GM06990 (cell line): ENCODE results near the gene MLC1.

Source experiments
- DNase-seq: peaks from one replicate; pipeline ENCODE4 v3.0.0-alpha.2; 2011; ENCODE audit not compliant: insufficient read length; ENCODE audit errors: extremely low read depth
- H3K27me3 ChIP-seq: replicated peaks from 2 replicates; pipeline ENCODE4 v1.6.0; 2011; ENCODE audit warnings: low read length; ENCODE audit not compliant: control insufficient read depth, insufficient read depth
- H3K36me3 ChIP-seq: 2 replicates; pipeline ENCODE4 v1.5.1; 2011; ENCODE audit warnings: low read length; ENCODE audit not compliant: control insufficient read depth, insufficient read depth
- H3K4me3 ChIP-seq: replicated peaks from 2 replicates; pipeline ENCODE4 v1.5.1; 2011; ENCODE audit warnings: low read depth, mild to moderate bottlenecking, control low read depth, low read length
- TF ChIP-seq, protein P1 (sequence below): IDR thresholded peaks from 2 replicates; pipeline ENCODE4 v1.5.1; 2011; ENCODE audit warnings: low read length, control low read depth, mild to moderate bottlenecking, inconsistent platforms; ENCODE audit not compliant: insufficient read depth, poor library complexity, severe bottlenecking

MLC1 gene

DNA sequence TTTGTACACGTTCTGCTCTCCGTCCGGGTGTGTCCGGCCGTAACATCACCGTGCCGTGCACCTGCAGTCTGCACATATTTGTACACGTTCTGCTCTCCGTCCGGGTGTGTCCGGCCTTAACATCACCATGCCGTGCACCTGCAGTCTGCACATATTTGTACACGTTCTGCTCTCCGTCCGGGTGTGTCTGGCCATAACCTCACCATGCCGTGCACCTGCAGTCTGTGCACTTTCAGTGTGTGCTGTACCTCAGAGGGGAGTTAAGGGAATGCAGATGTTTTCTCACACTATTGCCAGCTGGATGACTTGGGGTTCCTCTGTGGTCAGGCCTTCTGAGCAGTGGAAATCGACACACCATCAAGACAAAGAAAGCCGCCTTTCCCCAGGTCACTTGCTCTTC, 31.4 kb downstream of the MLC1 start:
- Histone ChIP-seq H3K27me3 (no peaks in the 10 kb centered on the region; the same call in 1 of the 2 replicates), H3K36me3 (no peaks in the 10 kb centered on the region), H3K4me3 (no peak overlapping the region)
- no peak for DNase-seq
- TF ChIP-seq, protein P1, sequence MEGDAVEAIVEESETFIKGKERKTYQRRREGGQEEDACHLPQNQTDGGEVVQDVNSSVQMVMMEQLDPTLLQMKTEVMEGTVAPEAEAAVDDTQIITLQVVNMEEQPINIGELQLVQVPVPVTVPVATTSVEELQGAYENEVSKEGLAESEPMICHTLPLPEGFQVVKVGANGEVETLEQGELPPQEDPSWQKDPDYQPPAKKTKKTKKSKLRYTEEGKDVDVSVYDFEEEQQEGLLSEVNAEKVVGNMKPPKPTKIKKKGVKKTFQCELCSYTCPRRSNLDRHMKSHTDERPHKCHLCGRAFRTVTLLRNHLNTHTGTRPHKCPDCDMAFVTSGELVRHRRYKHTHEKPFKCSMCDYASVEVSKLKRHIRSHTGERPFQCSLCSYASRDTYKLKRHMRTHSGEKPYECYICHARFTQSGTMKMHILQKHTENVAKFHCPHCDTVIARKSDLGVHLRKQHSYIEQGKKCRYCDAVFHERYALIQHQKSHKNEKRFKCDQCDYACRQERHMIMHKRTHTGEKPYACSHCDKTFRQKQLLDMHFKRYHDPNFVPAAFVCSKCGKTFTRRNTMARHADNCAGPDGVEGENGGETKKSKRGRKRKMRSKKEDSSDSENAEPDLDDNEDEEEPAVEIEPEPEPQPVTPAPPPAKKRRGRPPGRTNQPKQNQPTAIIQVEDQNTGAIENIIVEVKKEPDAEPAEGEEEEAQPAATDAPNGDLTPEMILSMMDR: no peak

DNA sequence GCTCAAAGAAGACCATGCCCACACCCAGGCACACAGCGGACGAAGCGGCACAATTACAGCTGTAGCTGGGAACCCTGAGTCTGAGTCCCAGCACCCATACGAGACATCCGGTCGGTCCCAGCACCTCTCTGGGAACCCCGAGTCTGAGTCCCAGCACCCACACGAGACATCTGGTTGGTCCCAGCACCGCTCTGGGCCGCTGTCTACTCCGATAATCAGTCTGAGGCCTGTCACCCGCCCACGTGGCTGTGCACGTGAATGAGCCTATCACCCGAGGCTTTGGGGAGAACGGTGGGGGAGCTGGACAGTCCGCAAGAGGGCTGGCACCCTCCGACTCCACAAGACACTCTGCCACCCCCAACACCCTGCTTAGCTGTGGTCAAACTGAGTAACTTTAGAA, 33.3 kb downstream of the MLC1 start:
- no peak overlapping the region for H3K4me3 ChIP-seq
- DNase-seq: no peak
- H3K27me3 ChIP-seq: no peaks in the 10 kb centered on the region
- TF ChIP-seq, protein P1: no peak
- no peaks in the 10 kb centered on the region for H3K36me3 ChIP-seq

DNA sequence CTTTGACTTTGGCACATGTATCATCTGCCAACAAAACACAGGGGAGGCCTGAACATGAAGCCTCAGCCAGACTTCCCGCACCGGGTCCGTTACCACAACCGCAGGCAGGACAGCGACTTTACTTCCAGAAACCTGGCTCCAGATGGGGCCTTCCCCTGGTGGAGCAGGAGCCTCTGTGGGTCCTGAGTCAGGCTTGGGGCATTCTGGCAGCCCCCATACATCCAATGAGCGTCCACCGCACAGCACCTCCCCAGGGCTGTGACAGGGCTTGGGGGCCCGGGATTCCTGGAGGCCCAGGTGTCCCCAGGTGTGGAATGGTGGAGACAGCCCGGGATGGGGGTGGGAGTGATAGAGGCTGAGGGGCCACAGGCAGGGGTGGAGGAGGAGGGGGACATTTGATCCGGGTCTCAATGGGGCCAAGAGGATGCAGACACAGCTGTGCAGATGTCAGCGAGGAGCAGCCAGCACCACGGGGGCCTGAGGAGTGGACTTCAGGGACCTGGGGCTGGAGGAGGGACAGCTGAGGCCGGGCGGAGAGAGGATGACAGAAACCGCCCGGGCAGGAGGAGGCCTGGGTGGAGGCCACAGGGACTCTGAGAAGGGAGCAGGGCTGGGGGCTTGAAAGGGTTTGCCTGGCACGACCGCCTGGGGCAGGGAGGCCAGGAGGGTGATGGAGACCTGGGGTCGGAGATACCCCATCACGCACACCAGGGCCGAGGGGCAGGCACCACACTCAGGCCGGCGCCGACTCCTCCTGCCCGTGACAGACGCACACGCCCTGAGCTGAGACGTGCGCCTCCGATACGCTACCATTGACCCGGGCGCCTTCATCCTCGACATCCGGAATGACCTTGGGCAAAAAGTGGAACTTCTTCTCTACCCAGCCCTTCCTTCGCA, 35.7 kb downstream of the MLC1 start:
- TF ChIP-seq, protein P1: no peak
- H3K36me3 ChIP-seq: no peaks in the 10 kb centered on the region
- no peaks in the 10 kb centered on the region for H3K27me3 ChIP-seq
- H3K4me3 ChIP-seq: no peak overlapping the region
- DNase-seq: no peak

DNA sequence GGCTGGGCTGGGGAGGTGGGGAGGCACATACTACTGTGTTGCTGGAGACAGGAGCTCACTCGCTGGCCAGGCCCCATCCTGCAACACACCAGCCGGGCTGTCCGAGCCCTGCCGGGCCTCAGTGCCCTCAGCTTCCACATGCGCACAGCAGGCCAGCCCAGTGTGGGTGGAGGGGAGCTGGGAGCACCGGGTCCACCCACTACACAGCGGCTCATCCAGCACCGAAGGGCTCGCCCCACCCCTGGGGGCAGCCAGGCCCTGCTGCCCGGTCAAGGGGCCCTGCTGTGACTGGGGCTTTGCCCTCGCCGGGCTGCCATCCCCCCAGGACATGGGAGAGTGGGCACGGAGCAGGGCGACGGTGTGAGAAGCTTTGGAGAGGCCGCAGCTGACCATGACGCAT, 36.4 kb downstream of the MLC1 start:
- H3K36me3 ChIP-seq: no peaks in the 10 kb centered on the region
- no peak overlapping the region for H3K4me3 ChIP-seq
- H3K27me3 ChIP-seq: no peaks in the 10 kb centered on the region
- no peak for DNase-seq
- TF ChIP-seq, protein P1: no peak

GRCh38 chr22:50048061-50048765, 37.0 kb downstream of the MLC1 start:
- DNase-seq: no peak
- Histone ChIP-seq H3K4me3 (no peak overlapping the region), H3K36me3 (no peaks in the 10 kb centered on the region), H3K27me3 (no peaks in the 10 kb centered on the region)
- TF ChIP-seq, protein P1: no peak
